ENCODE data around the gene P2RX4. TPM values are rescaled to one million over a fixed set of nuclear protein-coding genes. Genes with fewer than 3 reads are reported as not detected.

P2RX4 gene
- total and polyA plus RNA-seq, 2 of the 8 experiments (the other 6 are each of a cell fraction or from before 2014, with no cell fraction given) = 9.5 to 12.2 TPM

GRCh38 chr12:121264135-121264534 is 54.2 kb downstream of the P2RX4 start:
- H3K79me2 ChIP-seq (ENCODE audit: control insufficient read depth in 1 of 2, insufficient read depth in 2 of 2, low read length in 2 of 2) = no peaks in the 10 kb centered on the region
- no peaks in the 10 kb centered on the region for H3K27me3 ChIP-seq (replicated peaks in 1 of 4; ENCODE audit: control insufficient read depth in 3 of 4, extremely low read depth in 1 of 4, insufficient read depth in 3 of 4, low read length in 3 of 4)
- ChIA-PET POLR2A (ENCODE audit: partially characterized antibody) (interaction anchor here (0.6 kb wide), 1 partner anchor 46 kb away, joined by 4 read pairs; no protein-coding TSS in a partner anchor), CTCF (ENCODE audit: partially characterized antibody) (no interaction called here)
- H3K4ac ChIP-seq (replicated peaks; ENCODE audit: insufficient read length, low read depth, low read length) = no peak overlapping the region
- H3K9me3 ChIP-seq (ENCODE audit: insufficient read depth in 2 of 2, low read depth in 1 of 2, low read length in 1 of 2) = no peaks in the 10 kb centered on the region
- no peaks in the 10 kb centered on the region for H4K20me1 ChIP-seq (replicated peaks in 1 of 2; ENCODE audit: control insufficient read depth in 1 of 2, insufficient read depth in 2 of 2, low read length in 2 of 2)
- no peak overlapping the region for H3K56ac ChIP-seq (replicated peaks; ENCODE audit: insufficient read length, low read depth, low read length)
- H2AK5ac ChIP-seq (ENCODE audit: low read depth, low read length) = no peak overlapping the region
- no peak overlapping the region for H2BK12ac ChIP-seq (ENCODE audit: low read depth, low read length)
- 97% methylated on average over 8 of the region's 8 CpGs; no CpG with 5 or more reads in 1 of the 2 experiments for WGBS, 2 experiments (ENCODE audit: extremely low coverage in 1 of 2, insufficient coverage in 1 of 2, insufficient read length in 1 of 2, insufficient replicate concordance in 2 of 2, low coverage in 1 of 2, low lambda C conversion rate in 2 of 2, missing lambda C conversion rate in 1 of 2)
- no peak for DNase-seq (ENCODE audit: low read depth in 1 of 2, low spot score in 2 of 2)
- FAIRE-seq = no peak
- no peak overlapping the region for H3K14ac ChIP-seq (ENCODE audit: insufficient read length)
- H2BK20ac ChIP-seq (ENCODE audit: low read length) = no peak overlapping the region
- no peak overlapping the region for H3K4me2 ChIP-seq (ENCODE audit: insufficient read depth in 1 of 2, low read depth in 2 of 2, low read length in 2 of 2)
- H3K4me3 ChIP-seq (ENCODE audit: extremely low read depth in 1 of 4, insufficient read depth in 2 of 4, low read depth in 3 of 4, low read length in 4 of 4) = no peak overlapping the region
- no peak overlapping the region for H3K23ac ChIP-seq (ENCODE audit: insufficient read length)
- H3K36me3 ChIP-seq (ENCODE audit: control insufficient read depth in 2 of 4, insufficient read depth in 4 of 4, low read length in 3 of 4) = peaks cover 4 to 23% (median 9%) of the 10 kb centered on the region in 4 experiments; a peak in 6 of 8 replicates
- H3K18ac ChIP-seq (ENCODE audit: extremely low read depth, low read length) = no peak overlapping the region
- H2AFZ ChIP-seq (ENCODE audit: low read length) = no peak overlapping the region
- H2BK5ac ChIP-seq (ENCODE audit: low read depth, low read length) = no peak overlapping the region
- H3K9ac ChIP-seq (replicated peaks in 1 of 4; ENCODE audit: extremely low read depth in 1 of 4, low read depth in 3 of 4, low read length in 3 of 4) = no peak overlapping the region
- no peaks in the 10 kb centered on the region for H3K79me1 ChIP-seq (ENCODE audit: low read depth, low read length)
- H3K4me1 ChIP-seq (replicated peaks in 1 of 4; ENCODE audit: control insufficient read depth in 3 of 4, insufficient read depth in 4 of 4, low read length in 3 of 4) = no peaks in the 10 kb centered on the region
- H3K27ac ChIP-seq (ENCODE audit: low read depth, low read length) = no peak overlapping the region
- no peak overlapping the region for H4K91ac ChIP-seq (replicated peaks; ENCODE audit: insufficient read length, low read length)
- H4K8ac ChIP-seq (ENCODE audit: extremely low read depth, insufficient read depth, low read length) = no peak overlapping the region
- H2BK120ac ChIP-seq (replicated peaks; ENCODE audit: low read depth, low read length) = no peak overlapping the region
- no peak overlapping the region for H4K5ac ChIP-seq (ENCODE audit: insufficient read length, low read depth, low read length)
- no peaks in the 10 kb centered on the region for H3K23me2 ChIP-seq (ENCODE audit: low read depth, low read length)
- H2BK15ac ChIP-seq (ENCODE audit: low read length) = no peak overlapping the region
- no peak for TF ChIP-seq RNF2 (IDR thresholded peaks at IDR 0.05; ENCODE audit: borderline replicate concordance, low read depth, low read length, missing control alignments, poor library complexity, severe bottlenecking)
- TF ChIP-seq SIX5 (IDR thresholded peaks at IDR 0.05; ENCODE audit: low read depth, low read length) = no peak
- no peak for TF ChIP-seq CTBP2 (IDR thresholded peaks at IDR 0.05; ENCODE audit: borderline replicate concordance, insufficient read depth, insufficient read length, low read length)
- no peak for TF ChIP-seq EP300 (IDR thresholded peaks at IDR 0.05; ENCODE audit: borderline replicate concordance in 1 of 2, low read depth in 2 of 2, low read length in 2 of 2)
- no peak for TF ChIP-seq MAFK (IDR thresholded peaks at IDR 0.05; ENCODE audit: low read depth, low read length)
- TF ChIP-seq CTCF (IDR thresholded peaks at IDR 0.05; ENCODE audit: control extremely low read depth in 1 of 3, insufficient read depth in 1 of 3, low read depth in 1 of 3, low read length in 3 of 3) = no peak
- no peak for TF ChIP-seq RXRA (IDR thresholded peaks at IDR 0.05; ENCODE audit: insufficient read depth, low read depth, low read length)
- TF ChIP-seq SUZ12 (IDR thresholded peaks at IDR 0.05; ENCODE audit: low read length) = no peak
- TF ChIP-seq PHF8 (conservative IDR thresholded peaks at IDR 0.05; ENCODE audit: low read depth, low read length) = no peak
- no peak for TF ChIP-seq CREB1 (IDR thresholded peaks at IDR 0.05)
- no peak for TF ChIP-seq SP4 (IDR thresholded peaks at IDR 0.05; ENCODE audit: low read length)
- TF ChIP-seq CEBPB (IDR thresholded peaks at IDR 0.05; ENCODE audit: low read depth, low read length) = no peak
